Stimulated activated CD4-positive, alpha-beta T cell treated with anti-CD3 and anti-CD28 coated beads, Interleukin-2, amount 100 ng/mL, for 24 hours (primary cell): ENCODE results near the gene UCP2.
"Not testable (repeated sequence)": the region's sequence is repeated elsewhere in the genome, so short reads cannot be mapped to it uniquely, and the experiment has no call there.

Experiments used
- DNase-seq, 2 donors: peaks; one replicate each; pipeline ENCODE4 v3.0.0-alpha.2; 2020

The UCP2 gene

GRCh38 chr11:73939096-73939495 lies 43.5 kb downstream of the UCP2 start:
- no peak for DNase-seq

- not testable (repeated sequence) for DNase-seq
Observed at GRCh38 chr11:73936047-73936446, 46.6 kb downstream of the UCP2 start.

- no peak for DNase-seq
Observed at GRCh38 chr11:73932781-73933180, 49.9 kb downstream of the UCP2 start.

- no peak for DNase-seq
Observed at GRCh38 chr11:73931951-73932350, 50.7 kb downstream of the UCP2 start.

GRCh38 chr11:73931039-73931645 lies 51.5 kb downstream of the UCP2 start:
- DNase-seq: no peak

GRCh38 chr11:73929388-73929787 lies 53.3 kb downstream of the UCP2 start:
- no peak for DNase-seq
